Calu3 (cell line): ENCODE measurements around the gene ZNF774. TPM values are rescaled to one million over a fixed set of nuclear protein-coding genes. Genes with fewer than 3 reads are reported as not detected.

Source experiments
- BruUV-seq: library from RNA; stranded (reverse); fragments of 400-500 nt; replicated peaks from 2 replicates; lab custom pipeline; 2021; lab: Mats Ljungman, UMichigan
- CTCF ChIA-PET: fragments of 300-600 bp; sonication (Branson Sonifier 250); formaldehyde crosslinking; loops from one replicate; lab custom pipeline; 2022; ENCODE audit warnings: antibody characterized with exemption; lab: Charles Lee
- DNase-seq: peaks from one replicate; pipeline ENCODE4 v3.0.0; 2022
- H3K27ac Mint-ChIP-seq: one replicate; pipeline ENCODE4 v1.8.0; 2022; ENCODE audit warnings: mixed read lengths; ENCODE audit not compliant: unreplicated experiment
- H3K27me3 Mint-ChIP-seq: one replicate; pipeline ENCODE4 v1.8.0; 2022; ENCODE audit warnings: mixed read lengths; ENCODE audit not compliant: unreplicated experiment
- H3K36me3 Mint-ChIP-seq: one replicate; pipeline ENCODE4 v1.8.0; 2022; ENCODE audit warnings: mild to moderate bottlenecking, moderate library complexity, mixed read lengths; ENCODE audit not compliant: insufficient read depth, unreplicated experiment
- H3K4me1 Mint-ChIP-seq: one replicate; pipeline ENCODE4 v1.8.0; 2022; ENCODE audit warnings: mild to moderate bottlenecking, low read depth, mixed read lengths; ENCODE audit not compliant: unreplicated experiment
- H3K4me3 Mint-ChIP-seq: one replicate; pipeline ENCODE4 v1.8.0; 2022; ENCODE audit warnings: mild to moderate bottlenecking, low read depth, moderate library complexity, mixed read lengths; ENCODE audit not compliant: unreplicated experiment
- H3K9me3 Mint-ChIP-seq: one replicate; pipeline ENCODE4 v1.8.0; 2022; ENCODE audit warnings: low read depth, mixed read lengths; ENCODE audit not compliant: unreplicated experiment
- intact Hi-C: fragments of 100-400 bp; cut with micrococcal nuclease; formaldehyde crosslinking; loops from one replicate; pipeline ENCODE4 v1.10.0; 2022; ENCODE audit not compliant: unreplicated experiment
- total RNA-seq: library from RNA; stranded (reverse); gene quantifications from 2 replicates; pipeline ENCODE4 v1.2.3, GENCODE V29; 2022
- TF ChIP-seq, protein P1 (sequence below): fragments of 200-600 bp; IDR thresholded peaks from one replicate; pipeline ENCODE4 v1.8.0; 2022; ENCODE audit warnings: antibody characterized with exemption; ENCODE audit not compliant: unreplicated experiment

The ZNF774 gene
- total RNA-seq, 1 experiment from 2014 or later = 6.2 TPM

DNA sequence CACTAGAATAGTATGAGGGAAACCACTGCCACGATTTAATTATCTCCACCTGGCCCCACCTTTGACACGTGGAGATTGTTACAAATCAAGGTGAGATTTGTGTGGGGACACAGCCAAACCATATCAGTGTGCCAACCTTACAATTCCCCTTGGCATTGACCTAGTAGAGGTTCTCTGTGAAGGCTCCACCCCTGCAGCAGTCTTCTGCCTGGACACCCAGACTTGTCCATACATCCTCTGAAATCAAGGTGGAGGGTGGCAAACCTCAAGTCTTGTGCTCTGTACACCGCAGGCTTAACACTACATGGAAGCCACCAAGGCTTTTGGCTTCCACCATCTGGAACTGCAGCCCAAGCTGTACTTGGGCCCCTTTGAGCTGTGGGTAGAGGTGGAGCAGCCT, 27.2 kb downstream of the ZNF774 start:
- intact Hi-C loops = no loop called here
- no peaks in the 10 kb centered on the region for H3K4me1 Mint-ChIP-seq
- no peak overlapping the region for H3K27ac Mint-ChIP-seq
- CTCF ChIA-PET = interaction anchor here (0.6 kb wide), 1 partner anchor 69 kb away, joined by 3 read pairs; no protein-coding TSS in a partner anchor
- H3K4me3 Mint-ChIP-seq = no peak overlapping the region
- no peaks in the 10 kb centered on the region for H3K36me3 Mint-ChIP-seq
- H3K9me3 Mint-ChIP-seq = peaks cover 7% of the 10 kb centered on the region
- H3K27me3 Mint-ChIP-seq = no peaks in the 10 kb centered on the region
- TF ChIP-seq, protein P1, sequence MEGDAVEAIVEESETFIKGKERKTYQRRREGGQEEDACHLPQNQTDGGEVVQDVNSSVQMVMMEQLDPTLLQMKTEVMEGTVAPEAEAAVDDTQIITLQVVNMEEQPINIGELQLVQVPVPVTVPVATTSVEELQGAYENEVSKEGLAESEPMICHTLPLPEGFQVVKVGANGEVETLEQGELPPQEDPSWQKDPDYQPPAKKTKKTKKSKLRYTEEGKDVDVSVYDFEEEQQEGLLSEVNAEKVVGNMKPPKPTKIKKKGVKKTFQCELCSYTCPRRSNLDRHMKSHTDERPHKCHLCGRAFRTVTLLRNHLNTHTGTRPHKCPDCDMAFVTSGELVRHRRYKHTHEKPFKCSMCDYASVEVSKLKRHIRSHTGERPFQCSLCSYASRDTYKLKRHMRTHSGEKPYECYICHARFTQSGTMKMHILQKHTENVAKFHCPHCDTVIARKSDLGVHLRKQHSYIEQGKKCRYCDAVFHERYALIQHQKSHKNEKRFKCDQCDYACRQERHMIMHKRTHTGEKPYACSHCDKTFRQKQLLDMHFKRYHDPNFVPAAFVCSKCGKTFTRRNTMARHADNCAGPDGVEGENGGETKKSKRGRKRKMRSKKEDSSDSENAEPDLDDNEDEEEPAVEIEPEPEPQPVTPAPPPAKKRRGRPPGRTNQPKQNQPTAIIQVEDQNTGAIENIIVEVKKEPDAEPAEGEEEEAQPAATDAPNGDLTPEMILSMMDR = no peak
- BruUV-seq = no TSS peak
- no peak for DNase-seq

DNA sequence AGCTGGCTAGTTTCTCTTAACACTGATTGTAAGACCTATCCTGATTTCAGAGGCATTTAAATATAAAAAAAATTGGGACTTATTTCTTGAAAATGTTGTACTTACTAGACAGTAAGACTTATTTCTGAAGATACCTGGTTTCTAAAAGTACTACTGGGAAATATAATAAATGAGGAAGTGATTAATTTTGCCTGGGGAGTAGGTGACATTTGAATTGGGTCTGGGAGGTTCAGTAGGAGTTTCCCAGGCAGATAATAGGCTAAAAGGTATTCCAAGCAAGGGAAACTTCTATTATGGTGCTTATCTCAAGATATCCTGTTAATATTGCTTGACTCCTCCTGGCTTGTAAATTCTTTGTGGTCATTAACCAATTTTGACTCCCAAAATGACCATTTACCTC, 29.4 kb downstream of the ZNF774 start:
- intact Hi-C loops = no loop called here
- Mint-ChIP-seq H3K27me3 (no peaks in the 10 kb centered on the region), H3K27ac (no peak overlapping the region), H3K9me3 (peaks cover 7% of the 10 kb centered on the region), H3K36me3 (no peaks in the 10 kb centered on the region), H3K4me1 (no peaks in the 10 kb centered on the region), H3K4me3 (no peak overlapping the region)
- DNase-seq = no peak
- CTCF ChIA-PET = interaction anchor here (1.8 kb wide), 1 partner anchor 8 kb away, joined by 4 read pairs; no protein-coding TSS in a partner anchor
- no TSS peak for BruUV-seq
- TF ChIP-seq, protein P1 = no peak

DNA sequence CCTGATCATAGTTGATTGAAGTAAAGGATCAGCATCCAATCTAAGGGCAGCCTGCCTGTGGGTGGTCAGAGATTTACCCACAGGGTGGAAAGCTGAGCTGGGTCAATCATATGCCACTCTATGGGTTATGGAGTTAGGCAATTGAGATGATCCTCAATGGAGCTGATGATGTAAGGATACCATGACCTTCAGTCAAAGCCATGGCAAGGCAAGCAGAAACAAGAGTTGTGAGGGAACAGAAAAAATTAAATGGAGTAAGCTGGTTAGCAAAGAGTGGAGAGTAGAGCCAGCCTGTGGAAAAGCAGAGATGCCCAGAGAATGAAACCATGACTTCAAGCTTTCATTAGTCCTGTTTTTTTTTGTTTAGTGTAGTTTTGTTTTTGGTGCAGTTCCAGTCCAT, 30.2 kb downstream of the ZNF774 start:
- peaks cover 7% of the 10 kb centered on the region for H3K9me3 Mint-ChIP-seq
- CTCF ChIA-PET = interaction anchor here (0.7 to 1.8 kb wide), 2 partner anchors 9 to 492 kb away, joined by 4 read pairs; no protein-coding TSS in a partner anchor
- DNase-seq = no peak
- no TSS peak for BruUV-seq
- H3K27me3 Mint-ChIP-seq = no peaks in the 10 kb centered on the region
- TF ChIP-seq, protein P1 = no peak
- peaks cover 3% of the 10 kb centered on the region for H3K36me3 Mint-ChIP-seq
- H3K4me1 Mint-ChIP-seq = no peaks in the 10 kb centered on the region
- H3K27ac Mint-ChIP-seq = no peak overlapping the region
- intact Hi-C loops = no loop called here
- H3K4me3 Mint-ChIP-seq = no peak overlapping the region

DNA sequence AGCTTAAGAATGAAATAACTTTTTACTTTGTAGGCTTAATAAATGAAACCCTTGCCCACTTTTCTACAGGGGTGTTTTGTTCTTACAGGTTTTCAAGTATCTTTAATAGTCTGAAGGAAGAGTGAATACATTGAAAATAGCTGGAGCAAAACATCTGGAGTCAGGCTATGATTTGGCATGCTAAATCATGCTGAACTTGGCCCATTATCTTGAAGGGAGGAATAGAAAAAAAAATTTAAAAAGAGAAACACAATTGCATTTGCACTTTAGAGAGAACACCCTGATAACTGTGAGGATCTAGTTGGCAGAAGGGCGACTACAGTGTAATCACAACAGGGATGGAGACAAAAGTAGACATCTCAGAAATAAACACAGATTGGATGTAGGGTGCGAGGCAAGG, 34.1 kb downstream of the ZNF774 start:
- CTCF ChIA-PET = interaction anchor here (1.3 kb wide), 1 partner anchor 11 kb away, joined by 3 read pairs; no protein-coding TSS in a partner anchor
- no TSS peak for BruUV-seq
- H3K9me3 Mint-ChIP-seq = no peaks in the 10 kb centered on the region
- H3K4me1 Mint-ChIP-seq = peaks cover 26% of the 10 kb centered on the region
- H3K27ac Mint-ChIP-seq = peak overlapping the region; percentile 5
- H3K36me3 Mint-ChIP-seq = peaks cover 39% of the 10 kb centered on the region
- no peaks in the 10 kb centered on the region for H3K27me3 Mint-ChIP-seq
- no peak for DNase-seq
- no peak overlapping the region for H3K4me3 Mint-ChIP-seq
- TF ChIP-seq, protein P1 = no peak
- intact Hi-C loops = no loop called here
